ENCODE data around the gene MMP28.
"Not testable (repeated sequence)": the region's sequence is repeated elsewhere in the genome, so short reads cannot be mapped to it uniquely, and the experiment has no call there.

MMP28 gene

GRCh38 chr17:35765756-35766488, 29.5 kb downstream of the MMP28 start:
- DNase-seq (ENCODE audit: low read depth, low spot score), result no peak

- no peak for DNase-seq (ENCODE audit: low read depth, low spot score)
Measured at GRCh38 chr17:35765086-35765710, 30.2 kb downstream of the MMP28 start.

- DNase-seq (ENCODE audit: low read depth, low spot score), result peak; percentile 59
Measured at GRCh38 chr17:35764123-35764991, 31.1 kb downstream of the MMP28 start.

GRCh38 chr17:35763767-35764122, 31.7 kb downstream of the MMP28 start:
- DNase-seq (ENCODE audit: low read depth, low spot score), result no peak

GRCh38 chr17:35761601-35762000, 33.8 kb downstream of the MMP28 start:
- no peak for DNase-seq (ENCODE audit: low read depth, low spot score)

- no peak for DNase-seq (ENCODE audit: low read depth, low spot score)
Measured at GRCh38 chr17:35760587-35760986, 34.9 kb downstream of the MMP28 start, which contains the start of gene C17orf50. Gene C17orf50 (plus strand): TSS chr17:35760887. CDS start chr17:35760942, 55 bp downstream.

- DNase-seq (ENCODE audit: low read depth, low spot score), result no peak
Measured at GRCh38 chr17:35757243-35757642, 38.2 kb downstream of the MMP28 start.

GRCh38 chr17:35752945-35753764, 42.3 kb downstream of the MMP28 start, which contains the start of gene GAS2L2:
Gene GAS2L2 (minus strand): TSS chr17:35753239. CDS start chr17:35752850, 389 bp downstream.
- DNase-seq (ENCODE audit: low read depth, low spot score), result no peak

GRCh38 chr17:35752471-35752870, 43.0 kb downstream of the MMP28 start:
- DNase-seq (ENCODE audit: low read depth, low spot score), result no peak

GRCh38 chr17:35751541-35751940, 43.9 kb downstream of the MMP28 start:
- DNase-seq (ENCODE audit: low read depth, low spot score), result not testable (repeated sequence)

- DNase-seq (ENCODE audit: low read depth, low spot score), result no peak
Measured at GRCh38 chr17:35750526-35751395, 44.7 kb downstream of the MMP28 start.

GRCh38 chr17:35749560-35750412, 45.7 kb downstream of the MMP28 start:
- DNase-seq (ENCODE audit: low read depth, low spot score), result no peak

GRCh38 chr17:35748979-35749378, 46.5 kb downstream of the MMP28 start:
- DNase-seq (ENCODE audit: low read depth, low spot score), result no peak

- DNase-seq (ENCODE audit: low read depth, low spot score), result no peak
Measured at GRCh38 chr17:35748341-35748841, 47.0 kb downstream of the MMP28 start.

- DNase-seq (ENCODE audit: low read depth, low spot score), result no peak
Measured at GRCh38 chr17:35747540-35748017, 47.9 kb downstream of the MMP28 start.

- no peak for DNase-seq (ENCODE audit: low read depth, low spot score)
Measured at GRCh38 chr17:35745749-35746320, 49.6 kb downstream of the MMP28 start.

GRCh38 chr17:35745246-35745645, 50.2 kb downstream of the MMP28 start:
- DNase-seq (ENCODE audit: low read depth, low spot score), result no peak

- DNase-seq (ENCODE audit: low read depth, low spot score), result no peak
Measured at GRCh38 chr17:35744830-35745229, 50.6 kb downstream of the MMP28 start.

All from brain pericyte (primary cell).